SKM-1 (cell line): ENCODE measurements around the gene CDC5L.
A peak's percentile ranks its signal among the peaks of the same experiment; 100 is the strongest.
"Not testable (repeated sequence)": the region's sequence is repeated elsewhere in the genome, so short reads cannot be mapped to it uniquely, and the experiment has no call there.

Experiments
- DNase-seq: peaks from one replicate; lab custom pipeline; 2025; ENCODE audit not compliant: unreplicated experiment; lab: John Stamatoyannopoulos, UW

The CDC5L gene

GRCh38 chr6:44387346-44388134, at the start of gene CDC5L:
Gene CDC5L (plus strand): TSS chr6:44387706. CDS start chr6:44387824, 118 bp downstream.
- DNase-seq = peak; percentile 98

- DNase-seq = peak; percentile 87
Measured at GRCh38 chr6:44338228-44339122, 49.0 kb upstream of the CDC5L start.

GRCh38 chr6:44339301-44339700, 48.2 kb upstream of the CDC5L start:
- DNase-seq = no peak

GRCh38 chr6:44339763-44340625, 47.5 kb upstream of the CDC5L start:
- no peak for DNase-seq

DNA sequence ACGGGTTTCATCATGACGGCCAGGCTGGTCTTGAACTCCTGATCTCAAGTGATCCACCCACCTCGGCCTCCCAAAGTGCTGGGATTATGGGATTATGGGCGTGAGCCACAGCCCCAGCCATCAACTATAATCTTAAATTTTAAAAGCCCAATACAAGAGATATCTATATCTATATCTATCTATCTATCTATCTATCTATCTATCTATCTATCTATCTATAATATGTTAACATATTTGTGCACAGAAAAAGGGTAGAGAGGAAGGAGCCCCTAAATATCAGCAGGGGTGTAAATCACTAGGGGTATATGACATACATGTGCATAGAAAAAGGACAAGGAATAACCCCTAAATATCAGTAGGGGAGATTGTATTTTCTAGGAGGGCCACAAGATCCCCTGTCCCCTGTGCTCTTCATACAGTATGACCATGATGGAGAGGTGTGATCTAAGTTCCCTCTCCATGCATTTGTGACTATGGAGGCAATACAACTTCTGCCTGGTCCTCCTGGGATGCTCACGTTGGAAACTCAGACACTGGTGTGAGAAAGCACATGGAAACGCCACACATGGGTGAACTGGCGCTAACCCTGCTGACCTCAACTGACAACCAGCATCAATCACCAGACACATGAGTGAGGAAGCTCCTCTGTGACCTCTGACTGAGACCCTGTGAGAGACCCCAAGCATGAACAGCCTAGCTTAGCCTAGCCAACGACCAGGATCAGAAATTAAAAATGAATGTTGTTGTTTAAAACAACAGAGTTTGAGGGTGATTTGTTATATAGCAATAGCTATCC, 46.2 kb upstream of the CDC5L start:
- DNase-seq = no peak

DNA sequence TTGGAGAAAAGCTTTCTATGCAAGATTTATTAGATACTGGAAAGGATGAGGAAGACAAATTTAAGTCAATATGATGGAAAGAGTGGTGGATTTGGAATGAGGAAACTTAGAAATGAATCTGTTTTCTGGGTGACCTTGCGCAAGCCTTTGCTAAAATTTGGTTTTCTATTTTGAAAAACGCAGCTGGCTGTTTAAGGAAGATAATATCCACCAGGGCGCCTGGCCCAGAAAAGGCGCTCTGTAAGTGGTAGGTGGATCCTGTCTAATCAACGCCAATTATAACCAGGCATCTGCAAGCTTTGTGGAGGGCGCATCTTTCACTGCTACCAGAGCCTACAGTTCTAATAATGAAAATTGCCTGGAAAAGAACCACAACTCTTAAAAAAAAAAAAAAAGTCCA, 45.5 kb upstream of the CDC5L start:
- DNase-seq = peak; percentile 13

- no peak for DNase-seq
Measured at GRCh38 chr6:44342489-44342888, 45.0 kb upstream of the CDC5L start, which contains the start of gene SPATS1. Gene SPATS1 (plus strand): TSS chr6:44342650. CDS start chr6:44343096, 446 bp downstream.

- not testable (repeated sequence) for DNase-seq
Measured at GRCh38 chr6:44346818-44347217, 40.7 kb upstream of the CDC5L start.

- no peak for DNase-seq
Measured at GRCh38 chr6:44349904-44350649, 37.4 kb upstream of the CDC5L start.

GRCh38 chr6:44350650-44350994, 36.9 kb upstream of the CDC5L start:
- DNase-seq = not testable (repeated sequence)

DNA sequence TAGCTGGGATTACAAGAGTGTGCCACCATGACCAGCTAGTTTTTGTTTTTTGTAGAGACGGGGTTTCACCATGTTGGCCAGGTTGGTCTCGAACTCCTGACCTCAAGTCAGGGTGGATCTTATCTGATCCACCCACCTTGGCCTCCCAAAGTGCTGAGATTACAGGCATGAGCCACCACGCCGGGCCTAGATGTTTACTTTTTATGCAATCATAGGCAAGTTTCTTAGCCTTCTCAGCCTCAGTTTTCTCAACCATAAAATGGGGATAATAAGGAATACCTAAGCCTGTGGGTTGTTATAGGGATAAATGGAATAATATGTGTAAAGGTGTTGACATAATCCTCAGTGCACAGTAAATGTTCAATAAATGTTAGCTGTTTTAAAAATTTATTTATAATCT, 35.2 kb upstream of the CDC5L start:
- no peak for DNase-seq

DNA sequence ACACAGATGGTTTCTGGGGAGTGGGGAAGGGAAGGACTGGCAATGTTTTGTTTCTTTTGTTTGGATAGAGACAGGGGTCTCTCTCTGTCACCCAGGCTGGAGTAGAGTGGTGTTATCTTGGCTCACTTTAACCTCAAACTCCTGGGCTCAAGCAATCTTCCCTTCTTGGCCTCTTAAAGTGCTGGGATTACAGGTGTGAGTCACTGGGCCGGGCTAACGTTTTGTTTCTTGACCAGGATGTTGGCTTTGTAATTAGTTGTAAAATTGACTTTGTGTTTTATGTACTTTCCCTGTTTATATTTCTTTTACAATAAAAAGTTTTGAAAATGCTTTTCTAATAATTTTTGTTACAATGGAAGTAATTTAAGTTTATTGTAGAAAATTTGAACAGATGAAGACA, 34.2 kb upstream of the CDC5L start:
- no peak for DNase-seq

- no peak for DNase-seq
Measured at GRCh38 chr6:44355640-44356039, 31.9 kb upstream of the CDC5L start.

DNA sequence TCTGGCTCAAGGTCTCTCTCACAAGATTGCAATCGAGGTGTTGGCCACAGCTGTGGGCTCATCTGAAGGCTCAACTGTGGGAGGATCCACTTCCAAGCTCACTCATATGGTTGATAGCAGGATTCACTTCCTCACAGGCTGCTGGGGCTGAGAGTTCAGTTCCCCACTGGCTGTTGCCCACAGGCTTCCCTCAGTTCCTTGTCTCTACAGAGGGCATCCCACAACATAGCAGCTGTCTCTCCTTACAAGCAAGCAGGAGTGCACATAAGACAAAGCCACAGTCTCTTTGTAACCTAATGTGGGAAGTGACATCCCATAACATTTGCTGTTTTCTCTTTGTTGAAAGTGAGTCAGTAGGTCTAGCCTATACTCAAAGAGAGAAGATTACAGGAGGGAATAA, 31.0 kb upstream of the CDC5L start:
- DNase-seq = no peak

- no peak for DNase-seq
Measured at GRCh38 chr6:44359973-44360372, 27.5 kb upstream of the CDC5L start.

GRCh38 chr6:44361947-44362346, 25.6 kb upstream of the CDC5L start:
- DNase-seq = no peak

DNA sequence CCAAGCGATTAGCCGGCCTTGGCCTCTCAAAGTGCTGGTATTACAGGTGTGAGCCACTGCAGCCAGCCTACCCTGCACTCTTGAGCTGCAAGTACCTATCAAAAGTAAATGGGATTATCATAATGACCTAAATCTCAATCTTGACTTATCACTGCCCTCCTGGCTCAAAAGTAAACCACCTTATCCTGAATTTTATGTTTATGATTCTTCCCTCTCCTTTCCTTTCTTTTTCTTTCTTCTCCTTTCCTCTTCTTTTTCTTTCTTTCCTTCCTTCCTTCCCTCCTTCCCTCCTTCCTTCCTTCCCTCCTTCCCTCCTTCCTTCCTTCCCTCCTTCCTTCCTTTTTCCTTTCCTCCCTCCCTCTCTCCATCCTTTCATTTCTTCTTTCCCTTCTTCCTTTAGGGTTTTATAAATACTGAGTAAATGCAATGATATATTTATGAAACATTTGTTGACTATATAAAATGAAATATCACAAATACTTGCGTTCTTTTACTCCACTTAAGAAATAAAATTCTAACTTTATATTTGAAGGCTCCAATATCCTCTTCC, 24.1 kb upstream of the CDC5L start:
- no peak for DNase-seq

DNA sequence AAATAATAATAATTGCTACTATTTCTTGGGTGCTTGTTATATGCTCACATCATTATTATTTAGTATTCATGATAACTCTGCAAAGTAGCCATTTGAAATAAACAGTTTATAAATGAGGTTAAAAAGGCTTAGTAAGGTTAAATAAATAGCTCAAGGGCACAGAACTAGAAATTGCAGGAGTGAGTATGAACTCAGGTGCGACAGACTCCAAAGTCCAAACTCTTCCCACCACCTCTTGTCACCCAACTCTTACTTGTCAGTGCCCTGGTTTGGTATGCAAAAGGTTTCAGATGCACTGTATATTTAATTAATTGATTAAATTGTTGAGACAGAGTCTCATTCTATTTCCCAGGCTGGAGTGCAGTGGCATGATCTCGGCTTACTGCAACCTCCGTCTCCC, 20.7 kb upstream of the CDC5L start:
- DNase-seq = no peak

- no peak for DNase-seq
Measured at GRCh38 chr6:44367681-44368080, 19.8 kb upstream of the CDC5L start.
